HG02678 (cell line): ENCODE data around the gene LYPD1.
"Not testable (repeated sequence)": the region's sequence is repeated elsewhere in the genome, so short reads cannot be mapped to it uniquely, and the experiment has no call there.

ENCODE experiments used
- ATAC-seq: cut with Tn5 transposase; IDR thresholded peaks from one replicate; pipeline ENCODE4 v1.9.1; 2021; ENCODE audit warnings: mild to moderate bottlenecking, moderate library complexity; ENCODE audit not compliant: unreplicated experiment

Gene LYPD1, protein sequence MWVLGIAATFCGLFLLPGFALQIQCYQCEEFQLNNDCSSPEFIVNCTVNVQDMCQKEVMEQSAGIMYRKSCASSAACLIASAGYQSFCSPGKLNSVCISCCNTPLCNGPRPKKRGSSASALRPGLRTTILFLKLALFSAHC

DNA sequence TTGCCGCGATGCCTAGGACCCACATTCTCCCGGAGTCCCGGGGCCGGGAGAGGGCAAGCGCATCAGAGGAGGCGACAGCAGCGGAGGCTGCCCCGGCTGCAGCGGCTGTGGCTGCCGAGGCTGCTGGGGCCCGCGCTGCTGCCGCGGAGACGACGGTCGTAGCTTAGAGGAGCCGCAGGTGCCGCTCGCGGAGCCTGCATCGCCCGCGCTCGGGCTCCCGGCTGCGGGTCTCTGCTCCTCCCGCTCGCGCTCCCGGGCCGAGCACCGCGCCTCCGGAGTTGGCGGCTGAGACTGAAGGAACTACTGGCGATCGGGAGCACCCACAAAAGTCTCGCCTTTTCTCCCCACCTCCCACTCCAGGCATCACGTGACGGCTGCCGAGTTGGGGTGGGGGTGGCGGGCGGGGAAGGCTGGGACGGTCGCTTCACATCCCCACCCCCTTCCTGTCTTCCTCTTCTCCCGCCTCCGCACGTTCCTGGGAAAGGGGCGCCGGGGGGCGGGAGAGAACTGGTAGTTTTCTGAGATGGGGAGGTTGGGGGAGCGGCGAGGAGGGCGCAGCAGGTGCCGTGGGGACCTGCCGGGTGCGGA lies at the start of gene LYPD1:
Gene LYPD1, minus strand, starts transcription at position 298 of the 588 bp plus-strand sequence. Its CDS starts 273 bp downstream, at position 25.
- no peak for ATAC-seq

DNA sequence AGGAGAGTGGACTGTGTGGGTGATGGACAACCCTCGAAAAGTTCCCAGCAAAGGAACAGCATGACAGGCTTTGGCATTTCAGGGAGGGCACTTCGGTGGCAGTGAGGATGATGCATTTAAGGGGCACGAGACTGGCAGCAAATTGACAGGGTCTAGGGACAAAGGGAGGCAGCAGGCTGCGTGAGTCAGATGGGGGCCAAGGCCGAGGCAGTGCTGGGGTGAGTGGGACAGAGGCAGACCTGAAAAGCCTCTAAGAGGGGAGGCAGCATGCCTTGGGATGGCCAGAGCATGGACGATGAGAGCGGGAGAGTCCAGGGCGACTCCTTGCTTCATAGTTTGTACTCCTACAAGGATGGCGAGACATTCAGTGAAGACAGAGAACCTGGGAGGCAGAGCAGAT lies 49.5 kb upstream of the LYPD1 start:
- ATAC-seq: no peak

DNA sequence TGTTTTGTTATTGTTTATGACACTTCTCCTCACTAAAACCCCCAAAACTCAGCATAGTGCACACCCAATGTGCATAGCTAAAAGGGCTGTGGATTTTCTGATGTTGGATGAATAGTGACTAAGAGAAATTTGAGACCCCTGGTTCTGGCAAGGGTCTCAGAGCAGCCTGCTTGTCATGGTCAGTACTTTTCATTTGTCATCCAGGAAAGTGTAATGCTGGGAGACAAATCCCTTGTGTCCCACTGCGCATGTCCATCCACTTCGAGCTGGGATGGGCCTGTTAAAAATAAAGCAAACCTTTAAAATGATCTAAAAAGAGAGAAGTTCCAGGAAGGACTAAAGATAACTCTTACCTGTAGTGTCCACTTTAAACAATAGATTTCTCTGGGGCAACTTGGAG lies 46.9 kb upstream of the LYPD1 start:
- no peak for ATAC-seq

DNA sequence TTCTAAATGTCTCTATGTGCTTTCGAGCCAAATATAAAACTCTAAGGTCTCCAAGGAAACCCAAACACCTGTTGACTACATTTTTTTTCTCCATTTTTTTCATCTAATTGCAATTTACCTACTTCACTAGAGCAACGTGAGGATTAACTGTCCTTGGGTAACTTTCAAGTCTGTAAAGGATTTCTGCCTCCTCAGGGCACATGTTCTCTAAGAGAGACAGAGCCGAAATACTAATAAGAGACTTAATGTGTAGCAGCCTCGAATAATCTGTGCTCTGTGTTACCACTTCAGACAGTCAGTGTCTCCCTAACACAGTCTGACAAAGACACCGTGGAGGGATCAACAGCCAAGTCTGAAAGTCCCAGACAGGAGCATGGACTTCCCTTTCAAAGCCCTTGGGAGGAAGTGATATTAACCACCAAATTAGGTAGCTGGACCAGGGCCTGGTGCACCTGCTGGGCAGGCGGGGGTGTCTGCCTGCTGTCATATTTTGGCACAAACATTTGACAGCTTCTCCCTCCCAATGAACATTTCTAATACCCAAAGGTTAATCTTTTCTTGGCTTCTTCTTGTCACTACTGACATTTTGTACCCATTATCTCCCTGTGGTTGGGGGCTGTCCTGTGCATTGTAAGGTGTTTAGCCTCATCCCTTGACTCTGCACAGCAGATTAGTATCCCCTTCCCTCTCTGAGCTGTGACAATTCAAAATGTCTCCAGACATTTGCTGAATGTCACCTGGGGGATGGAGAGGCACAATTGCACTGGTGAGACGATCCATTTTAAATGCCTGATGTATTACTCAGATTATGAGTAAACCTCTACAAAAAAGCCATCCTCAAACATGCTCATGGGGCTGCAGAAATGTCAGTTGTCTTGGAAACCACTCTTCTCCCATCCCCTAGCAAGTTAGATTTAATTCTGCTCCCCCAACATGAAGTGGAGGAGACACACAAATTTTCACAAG lies 45.7 kb upstream of the LYPD1 start:
- peak; percentile 94 for ATAC-seq

DNA sequence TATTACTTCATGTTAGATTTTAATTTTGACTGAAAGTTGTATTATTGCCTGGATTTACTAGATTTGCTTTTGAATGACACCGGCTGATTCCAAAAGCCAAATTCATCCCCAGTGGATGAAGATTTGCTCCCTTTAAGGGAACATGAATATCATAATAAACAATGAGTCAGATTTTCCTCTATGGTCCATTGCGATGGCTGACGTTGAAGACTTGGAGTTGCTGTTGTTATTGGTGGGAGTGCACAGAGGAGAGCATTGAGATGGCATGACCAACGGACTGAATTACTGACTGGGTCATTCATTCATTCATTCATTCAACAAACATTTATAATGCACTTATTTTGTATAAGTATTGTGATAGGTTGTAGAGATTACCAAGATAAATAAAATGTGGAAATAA lies 33.4 kb upstream of the LYPD1 start:
- no peak for ATAC-seq

DNA sequence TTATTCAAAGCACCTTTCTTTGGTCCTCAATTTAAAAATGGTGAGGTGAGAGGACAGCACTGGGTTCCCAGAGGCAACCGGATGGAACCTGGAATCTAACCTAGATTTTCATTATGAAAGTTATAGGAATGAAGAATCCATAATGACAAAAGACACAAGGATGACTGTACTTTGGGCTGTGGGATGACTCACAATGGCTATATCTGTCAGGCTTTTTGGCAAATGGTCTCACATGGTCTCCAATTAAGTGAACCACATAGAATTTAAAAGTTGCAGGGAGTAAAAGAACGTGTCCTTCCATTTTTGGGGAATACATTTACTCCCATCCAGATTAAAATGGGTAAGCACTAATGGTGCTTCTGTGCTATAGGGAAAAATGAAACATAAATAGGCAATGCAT lies 31.8 kb upstream of the LYPD1 start:
- no peak for ATAC-seq

DNA sequence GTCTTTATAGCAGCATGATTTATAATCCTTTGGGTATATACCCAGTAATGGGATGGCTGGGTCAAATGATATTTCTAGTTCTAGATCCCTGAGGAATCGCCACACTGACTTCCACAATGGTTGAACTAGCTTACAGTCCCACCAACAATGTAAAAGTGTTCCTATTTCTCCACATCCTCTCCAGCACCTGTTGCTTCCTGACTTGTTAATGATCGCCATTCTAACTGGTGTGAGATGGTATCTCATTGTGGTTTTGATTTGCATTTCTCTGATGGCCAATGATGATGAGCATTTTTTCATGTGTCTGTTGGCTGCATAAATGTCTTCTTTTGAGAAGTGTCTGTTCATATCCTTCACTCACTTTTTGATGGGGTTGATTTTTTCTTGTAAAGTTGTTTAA lies 29.8 kb upstream of the LYPD1 start:
- not testable (repeated sequence) for ATAC-seq

DNA sequence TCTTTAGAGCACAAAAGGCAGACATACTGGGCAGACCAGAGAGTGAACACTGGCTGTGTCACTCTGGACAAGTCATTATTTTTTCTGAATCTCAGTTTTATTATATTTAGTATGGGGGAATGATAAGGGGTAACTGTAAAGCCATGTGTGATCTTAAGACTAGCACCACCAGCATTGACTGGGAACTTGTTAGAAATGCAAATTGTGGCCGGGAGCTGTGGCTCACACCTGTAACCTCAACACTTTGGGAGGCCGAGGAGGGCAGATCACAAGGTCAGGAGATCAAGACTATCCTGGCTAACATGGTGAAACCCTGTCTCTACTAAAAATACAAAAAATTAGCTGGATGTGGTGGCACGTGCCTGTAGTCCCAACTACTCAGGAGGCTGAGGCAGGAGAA lies 28.3 kb upstream of the LYPD1 start:
- not testable (repeated sequence) for ATAC-seq

DNA sequence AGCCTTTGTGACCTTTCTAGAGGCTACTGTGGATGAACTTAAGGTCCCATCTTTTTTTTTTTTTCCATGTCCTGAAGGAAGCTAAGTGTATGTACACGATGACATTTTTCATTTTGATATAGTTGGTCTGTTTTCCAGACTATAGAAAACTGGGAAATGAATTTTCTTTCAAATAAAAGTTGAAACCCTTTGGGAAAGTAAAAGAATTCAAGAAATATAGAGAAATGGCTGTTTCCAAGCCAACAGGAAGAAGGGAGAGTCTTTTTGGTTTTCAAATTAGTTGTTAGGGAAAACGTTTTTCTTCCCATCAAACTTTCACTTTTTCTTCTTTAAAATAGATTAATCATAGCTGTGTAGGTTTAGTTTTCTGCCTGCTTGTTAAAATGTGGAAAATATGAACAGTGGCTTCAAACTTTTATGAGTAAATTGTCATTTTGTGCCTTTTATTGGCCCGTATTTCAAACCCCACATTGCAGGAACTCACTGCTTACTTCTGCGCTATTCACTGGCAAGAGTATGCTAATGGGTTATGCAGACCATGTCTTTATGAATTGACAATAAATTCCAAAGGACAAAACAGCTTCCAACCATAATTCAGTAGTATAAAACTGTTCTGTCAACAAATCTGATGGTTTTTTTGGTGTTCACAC lies 27.7 kb upstream of the LYPD1 start:
- ATAC-seq: no peak

DNA sequence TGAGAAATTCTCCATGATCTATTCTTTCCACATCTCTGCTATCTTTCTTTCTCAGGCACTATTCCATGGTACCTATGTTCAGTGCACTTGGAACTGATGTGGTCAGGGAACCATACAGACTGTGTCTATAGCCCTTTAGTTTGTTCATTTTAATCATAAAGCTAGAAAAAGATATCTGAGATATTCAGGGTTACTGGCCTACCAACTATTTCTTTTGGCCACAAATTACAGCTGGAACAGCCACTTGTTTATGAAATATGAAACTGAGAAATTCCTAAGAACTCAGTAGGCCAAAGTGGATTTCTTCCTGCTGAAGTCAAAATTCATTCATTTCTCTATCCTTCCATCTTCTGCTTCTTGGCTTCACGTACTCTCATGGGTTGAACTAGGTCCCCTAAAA lies 22.8 kb upstream of the LYPD1 start:
- ATAC-seq: no peak

DNA sequence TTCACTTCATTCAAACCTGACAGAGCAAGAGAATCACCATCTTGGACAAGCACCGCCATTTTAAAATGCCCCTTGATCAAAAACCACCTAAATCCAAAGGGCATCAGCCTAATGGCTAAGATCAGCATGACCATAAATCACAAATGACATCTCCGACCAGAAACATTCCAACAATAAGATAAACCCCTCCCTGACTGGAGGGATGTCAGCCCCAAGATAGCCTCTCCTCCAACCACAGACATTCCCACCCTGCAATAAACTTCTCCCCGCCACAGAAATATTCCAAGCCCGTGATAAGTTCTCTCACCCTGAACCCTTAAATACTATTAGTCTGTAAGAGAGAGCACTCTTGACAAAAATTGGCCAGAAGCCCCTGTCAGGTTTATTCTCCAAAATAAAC lies 21.6 kb upstream of the LYPD1 start:
- no peak for ATAC-seq

DNA sequence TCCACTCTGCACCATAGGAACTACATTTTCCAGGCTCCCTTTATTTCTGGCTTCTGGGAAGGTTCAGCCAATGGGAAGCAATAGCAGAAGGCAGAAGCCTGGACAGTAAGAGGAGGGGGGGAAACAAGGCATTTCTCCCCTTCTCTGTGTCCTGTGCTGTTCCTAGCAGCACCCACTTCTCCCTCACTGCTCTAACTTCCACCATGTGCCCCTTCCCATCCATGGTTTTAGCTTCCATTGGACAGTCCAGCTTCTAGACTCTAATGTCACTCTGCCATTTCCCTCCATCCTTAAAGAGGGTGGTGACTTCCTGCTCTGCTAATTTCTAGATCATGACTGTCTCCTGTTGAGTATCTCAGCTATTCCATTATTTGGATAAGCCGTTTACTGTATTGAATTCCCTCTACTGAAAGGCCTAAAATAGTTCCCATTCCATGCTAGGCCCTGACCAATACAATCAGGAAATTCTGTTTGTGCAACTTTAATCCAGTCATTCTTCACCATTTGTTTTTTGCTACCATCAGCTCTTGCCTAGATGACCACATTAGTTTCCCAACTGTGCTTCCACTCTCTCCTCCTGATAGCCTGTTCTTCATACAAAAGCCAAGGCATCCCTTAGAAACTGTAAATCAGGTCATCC lies 20.8 kb upstream of the LYPD1 start:
- no peak for ATAC-seq

DNA sequence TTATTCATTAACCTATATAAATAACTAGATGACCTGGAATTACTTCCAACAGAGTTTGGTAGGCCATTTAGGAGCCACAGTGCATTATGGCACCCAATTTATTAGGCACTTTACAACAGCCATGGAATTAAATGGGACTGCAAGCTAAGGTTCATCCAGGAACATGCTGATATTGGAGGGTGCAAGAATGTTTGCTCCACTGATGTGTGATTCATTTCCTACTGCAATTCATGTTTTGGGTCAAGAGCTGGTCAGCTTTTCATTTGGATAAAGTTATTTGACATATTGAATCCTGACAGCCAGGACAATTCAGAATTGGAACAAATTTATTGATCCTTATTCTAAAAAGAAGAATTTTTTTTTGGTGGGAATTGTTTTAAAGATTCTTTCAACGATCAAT lies 11.8 kb upstream of the LYPD1 start:
- no peak for ATAC-seq

DNA sequence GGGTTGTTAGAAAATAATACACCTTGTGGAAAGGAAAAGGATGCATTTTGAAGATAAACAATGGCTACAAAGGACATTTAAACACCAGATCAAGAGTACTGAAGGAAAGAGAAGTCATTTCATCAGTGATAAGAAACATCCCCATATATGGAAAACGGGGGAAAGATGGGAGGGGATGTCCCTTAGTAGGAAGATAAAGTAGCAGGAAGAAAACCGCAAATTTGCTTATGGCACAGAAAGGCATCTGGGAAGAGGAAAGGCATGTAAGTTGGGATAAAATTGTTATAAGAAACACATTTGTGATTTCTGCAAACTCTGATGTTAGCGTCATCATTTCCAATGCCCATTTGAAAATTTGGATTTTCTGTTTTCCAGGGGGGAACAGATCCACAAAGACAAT lies 10.5 kb upstream of the LYPD1 start:
- ATAC-seq: no peak

DNA sequence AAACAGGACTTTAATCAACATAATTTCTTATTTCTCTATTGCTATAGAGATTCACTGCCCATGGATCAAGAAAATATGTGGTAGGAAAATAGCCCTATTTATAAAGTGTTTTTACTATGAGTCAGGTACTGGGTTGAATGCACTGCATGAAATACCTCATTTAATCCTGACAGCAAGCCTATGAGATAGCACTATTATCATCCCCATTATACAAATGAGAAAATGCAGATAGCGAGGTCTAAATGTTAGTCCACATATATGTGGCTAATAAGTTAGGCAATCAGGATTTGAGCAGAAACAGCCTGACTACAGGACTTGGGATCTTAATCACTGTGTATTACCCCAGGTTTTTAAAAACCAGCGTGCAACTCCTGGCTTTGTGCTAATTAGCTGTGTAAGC lies 8.5 kb upstream of the LYPD1 start:
- ATAC-seq: no peak

DNA sequence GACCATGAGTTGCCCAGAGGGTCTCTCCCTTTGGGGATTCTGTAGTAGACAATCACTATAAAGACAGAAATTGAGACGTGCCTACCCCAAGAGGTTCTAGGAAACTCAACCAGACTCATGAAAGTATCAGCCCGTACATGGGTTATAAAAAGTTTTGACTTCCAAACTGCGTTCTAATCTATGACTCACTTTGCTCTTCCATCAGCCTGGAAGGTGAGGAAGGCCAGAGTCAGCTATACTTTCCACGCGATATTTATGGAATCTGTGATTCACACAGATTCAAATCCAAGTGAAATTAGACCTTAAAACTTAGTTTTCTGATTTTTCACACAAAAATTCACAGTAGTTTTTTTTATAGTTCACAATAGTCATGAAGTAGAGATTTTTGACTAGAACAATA lies 7.7 kb upstream of the LYPD1 start:
- no peak for ATAC-seq

DNA sequence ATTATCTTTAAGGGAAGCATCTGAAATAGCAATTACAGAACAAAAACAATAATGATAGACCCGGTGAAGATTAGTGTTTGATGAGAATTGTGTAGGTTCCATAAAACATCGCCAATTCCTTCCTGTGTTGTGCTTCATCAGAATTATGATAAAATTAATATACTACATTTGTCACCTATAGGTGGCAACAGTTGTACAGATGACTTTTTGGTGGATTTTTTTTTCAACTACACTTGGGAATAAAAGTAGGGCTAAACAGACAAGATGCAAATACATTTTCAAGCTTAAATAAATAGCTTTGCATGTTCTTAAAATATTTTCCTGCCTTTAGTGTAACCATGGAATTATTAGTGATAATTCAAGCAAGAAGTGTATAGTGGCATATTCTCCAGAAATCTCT lies 7.0 kb upstream of the LYPD1 start:
- no peak for ATAC-seq

DNA sequence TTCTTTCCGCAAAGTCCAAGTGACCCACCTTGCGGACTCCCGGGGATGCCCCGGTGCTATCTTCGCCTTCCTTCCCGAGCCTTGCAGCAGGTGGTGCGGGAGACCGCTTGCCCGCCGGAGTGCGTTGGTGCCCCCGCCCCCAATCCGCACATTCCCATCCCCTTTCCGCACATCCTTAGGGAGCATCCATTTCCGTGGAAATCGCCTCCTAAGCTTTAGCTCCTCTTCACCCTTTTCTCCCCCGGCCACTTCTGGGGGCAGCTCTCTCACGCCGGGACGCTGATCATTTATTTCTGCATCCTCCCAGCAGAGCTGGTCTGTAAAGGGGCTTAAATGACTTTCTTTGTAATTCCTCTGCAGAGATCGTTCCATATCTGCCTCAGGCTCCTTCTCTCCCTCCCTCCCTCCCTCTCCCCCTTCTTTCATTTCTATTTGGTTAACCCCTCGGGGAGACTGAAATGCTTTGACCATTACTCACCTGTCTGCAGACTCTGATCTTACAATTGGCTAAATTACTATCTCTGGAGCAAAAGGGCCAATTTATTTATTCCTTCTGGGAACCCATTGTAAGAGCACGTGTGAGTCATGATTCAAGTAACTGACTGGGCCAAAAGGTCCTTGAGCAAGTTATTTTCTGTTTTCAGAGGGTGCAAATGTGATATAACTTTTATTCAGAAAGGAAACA lies 1.3 kb upstream of the LYPD1 start:
- ATAC-seq: no peak

DNA sequence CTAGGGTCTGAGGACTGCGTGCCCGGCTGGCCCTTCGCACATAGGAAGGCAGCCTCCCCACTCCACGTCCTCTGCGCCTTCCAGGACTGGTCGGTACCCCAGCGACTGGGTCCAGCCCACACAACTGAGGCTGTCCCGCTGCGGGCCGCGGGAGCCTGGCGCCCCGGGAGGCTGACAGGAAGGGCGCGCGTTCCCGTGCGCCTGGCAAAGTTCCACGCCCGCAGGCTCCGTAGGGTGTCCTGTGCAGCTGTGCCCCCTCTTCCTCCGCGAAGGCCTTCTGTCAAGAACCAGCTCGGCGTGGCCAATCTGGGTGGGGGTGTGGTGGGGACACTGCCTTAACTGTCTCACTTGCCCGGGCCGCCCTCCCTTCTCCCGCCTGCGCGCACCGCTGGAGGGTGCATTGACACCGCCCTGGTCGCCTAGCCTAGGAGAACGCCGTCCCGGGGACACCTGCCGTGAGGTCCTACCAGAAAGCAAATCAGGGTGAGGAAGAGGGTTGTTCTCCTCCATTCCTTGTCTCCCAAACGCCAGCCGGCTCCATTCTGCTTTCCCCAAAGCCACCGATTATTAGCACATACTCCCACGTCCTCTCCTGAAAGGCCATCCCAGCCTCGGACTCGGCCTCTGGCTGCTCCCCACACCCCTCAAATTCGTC lies 618 bp upstream of the LYPD1 start:
- ATAC-seq: no peak
